HK-2 (cell line): Measurements from ENCODE around the gene ENPP1.
A peak's percentile ranks its signal among the peaks of the same experiment; 100 is the strongest.

Experiments
- DNase-seq: peaks from one replicate; pipeline ENCODE4 v3.0.0-alpha.2; 2018; ENCODE audit not compliant: unreplicated experiment

The ENPP1 gene

GRCh38 chr6:131807644-131808459, at the start of gene ENPP1:
Gene ENPP1, plus strand, starts transcription at chr6:131808020. Its CDS starts 16 bp downstream, at chr6:131808036.
- peak; percentile 76 for DNase-seq

- DNase-seq, result no peak
Observed at GRCh38 chr6:131758920-131759319, 48.9 kb upstream of the ENPP1 start.

- DNase-seq, result no peak
Observed at GRCh38 chr6:131761060-131761761, 46.6 kb upstream of the ENPP1 start.

GRCh38 chr6:131761762-131762067, 46.1 kb upstream of the ENPP1 start:
- no peak for DNase-seq

GRCh38 chr6:131762984-131763383, 44.8 kb upstream of the ENPP1 start:
- DNase-seq, result no peak

GRCh38 chr6:131763749-131764148, 44.1 kb upstream of the ENPP1 start:
- no peak for DNase-seq

GRCh38 chr6:131764350-131764749, 43.5 kb upstream of the ENPP1 start:
- no peak for DNase-seq

- peak; percentile 14 for DNase-seq
Observed at GRCh38 chr6:131765081-131765803, 42.6 kb upstream of the ENPP1 start.

- DNase-seq, result no peak
Observed at GRCh38 chr6:131765804-131766135, 42.0 kb upstream of the ENPP1 start.

GRCh38 chr6:131766631-131767030, 41.2 kb upstream of the ENPP1 start:
- DNase-seq, result no peak

GRCh38 chr6:131768964-131769363, 38.9 kb upstream of the ENPP1 start:
- DNase-seq, result no peak

- DNase-seq, result no peak
Observed at GRCh38 chr6:131769385-131770141, 38.3 kb upstream of the ENPP1 start.

GRCh38 chr6:131770776-131771175, 37.0 kb upstream of the ENPP1 start:
- no peak for DNase-seq

GRCh38 chr6:131773284-131773950, 34.4 kb upstream of the ENPP1 start:
- no peak for DNase-seq

GRCh38 chr6:131775886-131776285, 31.9 kb upstream of the ENPP1 start:
- no peak for DNase-seq

GRCh38 chr6:131776985-131777384, 30.8 kb upstream of the ENPP1 start:
- no peak for DNase-seq

- DNase-seq, result no peak
Observed at GRCh38 chr6:131778169-131778568, 29.7 kb upstream of the ENPP1 start.

- no peak for DNase-seq
Observed at GRCh38 chr6:131779304-131779703, 28.5 kb upstream of the ENPP1 start.

- no peak for DNase-seq
Observed at GRCh38 chr6:131780600-131780999, 27.2 kb upstream of the ENPP1 start.

GRCh38 chr6:131781687-131782086, 26.1 kb upstream of the ENPP1 start:
- no peak for DNase-seq

GRCh38 chr6:131782764-131783163, 25.1 kb upstream of the ENPP1 start:
- DNase-seq, result no peak

GRCh38 chr6:131784561-131784960, 23.3 kb upstream of the ENPP1 start:
- no peak for DNase-seq
